BJ (cell line): ENCODE data around the gene MED14. TPM values are rescaled to one million over a fixed set of nuclear protein-coding genes. Genes with fewer than 3 reads are reported as not detected.

Source experiments
- CTCF ChIA-PET: fragments of 350-600 bp; formaldehyde crosslinking; extraction: SDS; loops from one replicate; lab custom pipeline; 2021; ENCODE audit warnings: antibody characterized with exemption, inconsistent platforms; lab: Yijun Ruan, JAX
- POLR2A ChIA-PET: fragments of 300-600 bp; sonication (Branson Sonifier 250); formaldehyde crosslinking; extraction: SDS; loops from one replicate; lab custom pipeline; 2021; ENCODE audit warnings: antibody characterized with exemption; lab: Charles Lee
- DNase-seq: peaks from one replicate; pipeline ENCODE4 v3.0.0-alpha.2; 2011; ENCODE audit warnings: low read depth
- H3K27me3 ChIP-seq: 2 replicates; pipeline ENCODE4 v1.6.0; 2011; ENCODE audit warnings: low read length; ENCODE audit not compliant: control insufficient read depth, insufficient read depth
- H3K36me3 ChIP-seq: 2 replicates; pipeline ENCODE4 v1.5.1; 2011; ENCODE audit warnings: low read length; ENCODE audit not compliant: control insufficient read depth, insufficient read depth
- H3K4me3 ChIP-seq: 2 replicates; pipeline ENCODE4 v1.5.1; 2011; ENCODE audit warnings: low read depth, mild to moderate bottlenecking, control low read depth, low read length
- polyA plus RNA-seq: library from polyadenylated mRNA; depleted of rRNA; stranded (reverse); fragments of >200 nt; gene quantifications from 2 replicates; pipeline ENCODE4 v1.2.3, GENCODE V29; 2011
- TF ChIP-seq, protein P1 (sequence below): IDR thresholded peaks from 2 replicates; pipeline ENCODE4 v1.5.1; 2011; ENCODE audit warnings: low read depth, mild to moderate bottlenecking, control low read depth, inconsistent platforms, low read length, moderate library complexity; ENCODE audit not compliant: insufficient read depth

MED14 gene
- polyA plus RNA-seq, 1 experiment = 25.9 TPM

DNA sequence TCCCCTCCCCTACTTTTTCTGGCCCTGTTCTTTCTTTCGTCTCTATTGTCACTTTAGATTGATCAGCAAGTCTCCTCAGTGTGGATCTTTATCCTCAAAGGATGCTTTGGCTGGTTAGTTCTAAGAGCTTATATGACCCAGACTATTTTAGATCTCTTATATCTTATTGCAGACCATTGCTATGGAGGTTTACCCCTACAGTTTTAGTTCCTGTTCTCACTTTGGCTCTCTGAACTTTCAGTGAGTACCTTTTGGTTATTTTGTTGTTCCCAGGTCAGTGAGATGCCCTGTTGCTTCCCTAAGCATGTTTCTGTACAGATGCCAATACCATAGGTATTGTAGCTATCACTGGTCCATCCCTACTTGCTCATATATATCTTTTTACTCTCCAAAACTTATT is 24.0 kb upstream of the MED14 start:
- POLR2A ChIA-PET = no interaction called here

DNA sequence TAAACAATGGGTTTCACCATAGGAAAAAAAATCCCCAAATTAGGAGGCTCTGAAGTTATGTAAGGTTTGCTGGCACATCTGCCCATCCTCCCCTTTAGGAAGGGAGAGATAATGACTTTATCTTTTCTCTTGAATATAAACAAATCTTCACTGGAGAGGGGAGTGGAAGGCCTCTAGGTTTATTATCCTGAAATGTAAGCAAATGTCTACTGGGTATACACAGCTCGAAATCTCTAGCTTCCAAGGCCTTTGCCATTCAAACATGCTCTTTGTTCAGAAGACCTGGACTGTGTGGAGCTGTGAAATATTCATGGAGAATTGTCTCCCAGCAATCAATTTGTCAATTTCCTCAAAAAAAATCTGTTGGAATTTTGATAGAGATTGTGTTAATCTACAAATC is 21.7 kb upstream of the MED14 start:
- TF ChIP-seq, protein P1, sequence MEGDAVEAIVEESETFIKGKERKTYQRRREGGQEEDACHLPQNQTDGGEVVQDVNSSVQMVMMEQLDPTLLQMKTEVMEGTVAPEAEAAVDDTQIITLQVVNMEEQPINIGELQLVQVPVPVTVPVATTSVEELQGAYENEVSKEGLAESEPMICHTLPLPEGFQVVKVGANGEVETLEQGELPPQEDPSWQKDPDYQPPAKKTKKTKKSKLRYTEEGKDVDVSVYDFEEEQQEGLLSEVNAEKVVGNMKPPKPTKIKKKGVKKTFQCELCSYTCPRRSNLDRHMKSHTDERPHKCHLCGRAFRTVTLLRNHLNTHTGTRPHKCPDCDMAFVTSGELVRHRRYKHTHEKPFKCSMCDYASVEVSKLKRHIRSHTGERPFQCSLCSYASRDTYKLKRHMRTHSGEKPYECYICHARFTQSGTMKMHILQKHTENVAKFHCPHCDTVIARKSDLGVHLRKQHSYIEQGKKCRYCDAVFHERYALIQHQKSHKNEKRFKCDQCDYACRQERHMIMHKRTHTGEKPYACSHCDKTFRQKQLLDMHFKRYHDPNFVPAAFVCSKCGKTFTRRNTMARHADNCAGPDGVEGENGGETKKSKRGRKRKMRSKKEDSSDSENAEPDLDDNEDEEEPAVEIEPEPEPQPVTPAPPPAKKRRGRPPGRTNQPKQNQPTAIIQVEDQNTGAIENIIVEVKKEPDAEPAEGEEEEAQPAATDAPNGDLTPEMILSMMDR = no peak
- Histone ChIP-seq H3K27me3 (no peaks in the 10 kb centered on the region), H3K4me3 (no peak overlapping the region), H3K36me3 (no peaks in the 10 kb centered on the region)
- no peak for DNase-seq
- ChIA-PET CTCF (no interaction called here), POLR2A (no interaction called here)

More for the DNA sequence above, 24.0 kb upstream of the MED14 start:
- Histone ChIP-seq H3K27me3 (no peaks in the 10 kb centered on the region), H3K36me3 (no peaks in the 10 kb centered on the region), H3K4me3 (no peak overlapping the region)
- TF ChIP-seq, protein P1 = no peak
- no peak for DNase-seq
- CTCF ChIA-PET = interaction anchor here (0.6 kb wide), 1 partner anchor 35 kb away, joined by 3 read pairs; no protein-coding TSS in a partner anchor

DNA sequence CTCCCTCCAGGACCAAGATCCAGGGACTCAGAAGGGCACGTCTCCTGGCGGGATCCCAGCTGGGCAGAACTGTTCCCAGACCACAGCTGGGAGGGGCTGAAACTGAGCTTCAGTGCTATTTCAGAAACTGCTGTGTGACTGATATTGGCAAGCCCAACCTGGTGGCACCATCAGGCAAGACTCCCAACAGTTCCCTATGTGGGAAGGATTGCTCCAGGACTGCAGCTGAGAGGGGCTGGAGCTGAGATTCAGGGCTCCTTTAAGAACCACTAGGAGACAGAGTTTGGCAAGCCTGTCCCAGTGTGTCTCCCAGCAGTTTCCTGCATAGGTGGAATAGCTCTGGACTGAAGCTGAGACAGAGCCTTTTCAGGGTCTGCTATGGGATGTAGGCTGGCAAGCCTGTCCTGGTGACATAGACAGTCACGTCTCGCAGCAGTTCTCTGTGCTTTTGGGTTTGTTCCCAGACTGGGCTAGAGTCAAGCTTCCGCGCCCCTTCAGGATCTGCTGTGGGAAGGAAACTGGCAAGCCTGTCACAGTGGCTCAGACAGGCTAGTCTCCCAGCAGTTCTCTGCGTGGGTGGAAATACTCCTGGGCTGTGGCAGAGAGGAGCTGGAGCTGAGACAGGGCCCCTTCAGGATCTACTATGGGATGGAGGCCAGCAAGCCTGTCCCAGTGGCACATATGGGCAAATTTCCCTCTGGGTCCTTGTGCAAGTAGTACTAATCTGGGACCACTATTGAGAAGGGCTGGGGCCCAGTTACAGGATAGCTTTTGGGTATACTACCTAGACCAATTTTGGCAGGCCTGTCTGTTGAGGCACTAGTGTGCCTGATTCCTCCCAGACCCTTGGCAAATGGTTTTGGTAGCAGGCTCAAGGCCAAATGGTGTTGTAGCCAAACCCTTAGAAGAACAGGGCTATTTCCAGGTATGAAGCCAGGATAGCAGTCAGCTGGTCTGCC is 20.2 kb upstream of the MED14 start:
- H3K4me3 ChIP-seq = no peak overlapping the region
- no peak for DNase-seq
- TF ChIP-seq, protein P1 = no peak
- H3K36me3 ChIP-seq = no peaks in the 10 kb centered on the region
- CTCF ChIA-PET = interaction anchor here (1.0 kb wide), 1 partner anchor 17 kb away, joined by 3 read pairs; no protein-coding TSS in a partner anchor
- POLR2A ChIA-PET = no interaction called here
- H3K27me3 ChIP-seq = no peaks in the 10 kb centered on the region

DNA sequence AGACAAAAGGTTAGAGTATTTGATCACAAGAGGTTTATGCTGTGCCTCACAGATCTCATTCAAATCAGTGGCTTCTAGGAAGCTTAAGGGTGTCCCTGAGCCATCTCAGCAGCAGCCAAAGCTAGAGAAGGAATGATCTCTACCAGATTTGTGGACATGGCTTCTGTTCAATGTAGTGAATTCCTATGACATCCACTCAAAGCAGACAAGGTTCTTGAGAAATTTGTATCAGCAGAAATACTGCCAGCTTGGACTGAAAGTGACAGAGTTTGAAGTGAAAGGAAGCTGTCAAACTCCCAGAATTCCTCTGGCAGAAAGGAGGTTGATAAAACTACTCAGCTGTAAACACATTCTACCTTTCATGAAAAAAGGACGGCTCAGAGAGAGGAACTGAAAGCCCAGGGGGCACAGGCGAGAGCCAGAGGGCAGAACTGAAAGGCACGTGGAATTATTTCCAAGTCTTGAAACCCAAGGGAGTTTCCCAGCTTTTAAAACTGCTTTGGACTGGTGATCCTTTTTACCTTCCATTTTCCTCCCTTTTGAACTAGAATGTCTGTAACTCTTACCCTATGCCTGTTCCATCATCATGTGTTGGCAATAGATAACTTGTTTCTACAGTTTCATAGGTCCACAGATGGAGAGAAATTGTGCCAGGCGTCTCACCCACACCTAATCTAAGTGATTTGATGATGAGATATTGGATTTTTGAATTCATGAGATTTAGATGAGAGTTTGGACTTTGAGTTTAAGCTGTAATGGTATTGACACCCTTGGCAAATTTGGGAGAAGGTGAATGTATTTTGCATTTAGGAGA is 14.5 kb upstream of the MED14 start:
- Histone ChIP-seq H3K4me3 (no peak overlapping the region), H3K36me3 (no peaks in the 10 kb centered on the region), H3K27me3 (no peaks in the 10 kb centered on the region)
- TF ChIP-seq, protein P1 = no peak
- DNase-seq = no peak
- ChIA-PET POLR2A (no interaction called here), CTCF (no interaction called here)

DNA sequence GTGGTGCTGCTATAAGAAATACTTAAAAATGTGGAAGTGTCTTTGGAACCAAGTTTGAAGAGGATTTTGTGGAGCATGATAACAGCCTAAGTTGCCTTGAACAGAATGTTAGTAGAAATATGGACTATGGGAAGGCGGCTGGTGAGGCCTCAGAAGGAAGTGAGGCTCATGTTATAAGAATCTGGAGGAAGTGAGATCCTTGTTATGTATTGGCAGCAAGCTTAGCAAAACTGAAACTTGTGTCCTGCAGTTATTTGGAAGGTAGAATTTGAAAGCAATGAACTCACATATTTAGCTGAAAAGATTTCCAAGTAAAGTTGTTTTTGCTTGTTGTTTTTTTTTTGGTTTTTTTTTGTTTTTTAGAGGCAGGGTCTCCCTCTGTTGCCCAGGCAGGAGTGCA is 13.6 kb upstream of the MED14 start:
- no peak overlapping the region for H3K4me3 ChIP-seq
- TF ChIP-seq, protein P1 = no peak
- POLR2A ChIA-PET = no interaction called here
- no peaks in the 10 kb centered on the region for H3K36me3 ChIP-seq
- CTCF ChIA-PET = no interaction called here
- H3K27me3 ChIP-seq = no peaks in the 10 kb centered on the region
- no peak for DNase-seq
